ENCODE results near the gene LRMDA. TPM values are rescaled to one million over a fixed set of nuclear protein-coding genes. Genes with fewer than 3 reads are reported as not detected.

The LRMDA gene
- total and polyA plus RNA-seq, 2 of the 8 experiments (the other 6 are each of a cell fraction or from before 2014, with no cell fraction given) = 0.86 to 2.8 TPM

- no peak for TF ChIP-seq CBX8 (IDR thresholded peaks at IDR 0.05; ENCODE audit: borderline replicate concordance, low read depth, low read length)
- TF ChIP-seq CREB1 (IDR thresholded peaks at IDR 0.05) = no peak
- TF ChIP-seq KDM4A (IDR thresholded peaks at IDR 0.05; ENCODE audit: low read depth, low read length, severe bottlenecking) = no peak
- no peak for TF ChIP-seq ATF3 (IDR thresholded peaks at IDR 0.05; ENCODE audit: insufficient read depth, low read depth, low read length)
- no peak for TF ChIP-seq KDM5A (IDR thresholded peaks at IDR 0.05; ENCODE audit: low read length)
These were observed 969.6 kb downstream of the LRMDA start (continued) for GRCh38 chr10:76401006-76401405.
